Stimulated activated CD4-positive, alpha-beta T cell treated with anti-CD3 and anti-CD28 coated beads, Interleukin-4, amount 100 ng/mL, for 24 hours (primary cell): ENCODE data around the gene ZFP3.
"Not testable (repeated sequence)": the region's sequence is repeated elsewhere in the genome, so short reads cannot be mapped to it uniquely, and the experiment has no call there.

Experiments used
- DNase-seq: peaks from one replicate; pipeline ENCODE4 v3.0.0-alpha.2; 2020

The ZFP3 gene

DNA sequence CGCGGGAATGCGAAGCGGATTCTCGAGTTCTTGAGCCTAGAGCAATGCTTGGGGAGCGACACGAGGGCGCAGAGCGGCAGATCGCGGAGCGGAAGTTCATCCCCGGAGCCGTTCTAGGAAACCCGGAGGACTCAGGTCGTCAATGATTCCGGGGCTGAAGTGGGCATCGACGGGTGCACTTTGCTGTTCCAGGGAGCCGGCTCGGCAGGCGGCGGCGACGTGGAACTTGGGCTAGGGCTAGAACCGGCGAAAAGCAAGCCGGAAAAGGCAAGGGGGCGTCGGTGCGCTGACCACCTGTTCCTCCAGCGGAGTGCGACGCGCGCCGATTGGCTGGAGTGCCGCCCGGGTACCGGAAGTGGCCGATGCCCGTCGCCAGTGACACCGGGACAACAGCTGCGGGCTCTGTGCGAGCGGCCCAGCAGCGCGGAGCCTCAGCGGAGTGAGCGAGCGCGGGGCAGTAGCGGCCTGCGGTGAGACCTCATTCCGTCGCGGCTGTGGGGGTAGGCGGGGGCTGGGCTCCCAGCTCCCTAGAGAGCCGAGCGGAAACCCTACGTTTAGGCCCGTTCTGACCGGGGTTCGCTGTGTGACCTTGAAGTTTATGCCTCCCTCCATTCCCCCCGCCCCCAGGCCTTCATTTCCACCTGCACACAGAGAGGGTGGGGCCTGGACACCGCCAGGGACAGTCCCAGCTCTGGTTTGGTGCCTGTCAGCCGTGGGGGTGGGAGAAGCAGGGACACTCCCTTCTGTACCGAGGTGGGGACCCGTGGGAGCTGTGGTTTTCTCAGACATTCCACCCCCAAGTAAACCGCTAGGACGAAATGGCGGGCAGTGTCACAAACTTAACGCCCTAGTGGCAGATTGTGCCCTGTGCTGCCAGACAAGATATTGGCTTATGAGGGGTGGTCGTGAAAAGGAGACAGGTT, at the start of gene ZFP3:
TSS of gene ZFP3 (plus strand) at position 362 of the 923 bp plus-strand sequence. CDS start 13,038 bp downstream, outside the sequence.
- DNase-seq: peak; percentile 78

DNA sequence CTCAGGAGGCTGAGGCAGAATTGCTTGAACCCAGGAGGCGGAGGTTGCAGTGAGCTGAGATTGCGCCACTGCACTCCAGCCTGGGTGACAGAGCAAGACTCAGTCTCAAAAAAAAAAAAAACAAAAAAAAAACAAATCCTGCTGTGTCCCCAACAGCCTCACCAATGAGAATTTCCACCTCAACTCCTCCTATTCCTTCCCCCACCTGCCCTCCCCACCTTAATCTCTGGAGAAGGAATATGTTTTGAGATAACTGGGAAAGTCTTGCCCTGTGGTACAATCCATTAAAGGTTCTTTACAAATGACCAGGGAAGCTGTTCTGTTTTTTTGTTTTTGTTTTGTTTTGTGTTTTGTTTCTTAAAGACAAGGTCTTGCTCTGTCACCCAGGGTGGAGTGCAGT, 48.1 kb upstream of the ZFP3 start:
- DNase-seq: not testable (repeated sequence)

DNA sequence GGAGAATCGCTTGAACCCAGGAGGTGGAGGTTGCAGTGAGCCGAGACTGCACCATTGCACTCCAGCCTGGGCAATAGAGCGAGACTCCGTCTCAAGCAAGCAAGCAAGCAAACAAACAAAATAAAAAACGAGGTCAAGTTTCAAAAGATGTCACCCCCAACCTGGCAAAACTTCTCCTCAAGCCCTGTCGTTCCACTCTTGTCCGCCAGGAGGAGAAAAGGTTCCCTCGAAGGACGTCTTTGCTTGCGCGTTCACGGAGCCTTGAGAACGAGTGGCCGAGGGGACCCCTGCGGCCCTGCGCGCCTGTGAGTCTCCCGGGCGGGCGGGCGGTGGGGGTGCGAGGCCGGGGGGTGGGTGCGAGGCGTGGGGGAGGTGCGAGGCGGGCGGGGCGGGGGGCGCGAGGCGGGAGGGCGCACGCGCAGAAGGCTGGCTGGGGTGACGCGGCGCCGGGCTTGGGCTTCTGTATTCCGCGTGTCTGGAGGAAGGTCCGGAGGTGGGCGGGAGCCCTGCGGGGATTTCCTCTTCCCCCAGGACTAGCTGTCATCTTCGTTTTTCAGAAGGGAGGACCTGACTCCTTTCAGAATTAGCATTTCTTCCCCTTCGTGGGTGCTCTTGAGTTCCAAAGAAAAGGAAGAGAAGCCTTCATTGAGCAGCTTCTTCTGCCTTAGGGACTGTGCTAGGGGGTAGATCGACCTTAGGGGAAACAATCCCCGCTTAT, 46.7 kb upstream of the ZFP3 start:
- peak; percentile 87 for DNase-seq

DNA sequence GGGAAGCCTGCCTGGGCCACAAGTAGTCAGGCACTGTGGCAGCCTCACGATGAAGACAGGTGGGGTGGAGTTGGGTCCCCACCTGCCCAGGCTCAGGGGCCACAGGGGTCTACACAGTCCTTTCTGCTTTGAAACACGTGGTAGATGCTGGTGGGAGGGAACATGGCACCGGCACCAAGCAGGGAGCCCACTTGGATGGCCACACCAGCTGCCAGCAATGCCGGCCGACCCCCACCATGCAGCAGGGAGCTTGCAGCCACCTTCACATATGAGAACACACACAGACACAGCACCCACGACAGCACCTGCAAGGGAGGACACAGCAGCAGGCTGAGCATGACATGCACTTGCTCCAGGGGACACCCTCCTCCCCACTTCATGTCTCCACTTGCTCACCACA, 45.4 kb upstream of the ZFP3 start:
- DNase-seq: no peak

DNA sequence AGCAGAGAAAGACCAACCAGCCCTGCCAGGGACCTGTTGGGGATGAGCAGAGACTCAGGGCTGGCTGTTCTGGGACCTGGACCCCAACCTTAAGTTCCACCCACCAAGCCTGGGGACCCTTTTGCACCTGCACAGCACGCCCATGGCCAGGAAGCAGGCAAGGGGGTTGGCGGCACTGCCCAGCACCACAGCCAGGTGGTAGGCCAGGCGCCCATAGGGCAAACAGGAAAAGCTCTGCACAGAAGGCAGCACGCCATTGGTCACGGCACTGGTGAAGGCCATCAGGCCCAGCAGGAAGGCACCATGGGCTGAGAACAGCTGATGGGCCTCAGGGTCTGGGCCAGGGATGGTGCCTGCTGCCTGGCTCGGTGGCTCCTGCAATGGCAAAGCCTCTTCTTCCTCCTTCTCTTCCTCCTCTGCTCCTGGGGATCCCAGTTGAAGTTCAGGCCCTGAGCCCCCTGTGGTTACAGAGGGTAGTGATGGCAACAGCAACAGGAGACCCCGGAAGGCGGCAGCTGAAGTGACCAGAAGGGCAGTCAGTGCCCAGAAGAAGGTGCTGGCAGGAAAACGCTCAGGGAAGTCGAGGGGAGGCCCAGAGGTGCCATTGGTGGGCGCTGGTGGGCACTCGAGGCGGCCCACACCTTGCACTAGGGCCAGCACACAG, 44.8 kb upstream of the ZFP3 start:
- no peak for DNase-seq

DNA sequence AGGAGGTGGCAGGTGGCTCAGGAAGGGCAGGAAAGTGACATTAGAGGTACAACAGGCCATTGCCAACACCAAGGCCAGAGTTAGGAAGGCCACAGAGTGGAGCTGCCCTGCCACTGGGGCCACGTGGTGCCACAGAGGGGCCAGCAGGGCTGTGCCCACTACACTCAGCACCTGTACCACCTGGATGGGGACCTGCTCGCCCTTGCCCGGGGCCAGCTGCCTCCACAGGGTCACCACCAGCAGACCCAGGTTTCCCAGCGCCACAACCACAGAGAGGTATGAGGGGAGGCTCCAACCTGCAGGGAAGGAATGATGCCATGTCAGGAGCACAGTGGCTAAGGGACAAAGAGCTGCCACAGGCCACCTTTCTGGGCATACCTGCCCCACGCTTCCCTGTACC, 44.2 kb upstream of the ZFP3 start:
- DNase-seq: no peak

DNA sequence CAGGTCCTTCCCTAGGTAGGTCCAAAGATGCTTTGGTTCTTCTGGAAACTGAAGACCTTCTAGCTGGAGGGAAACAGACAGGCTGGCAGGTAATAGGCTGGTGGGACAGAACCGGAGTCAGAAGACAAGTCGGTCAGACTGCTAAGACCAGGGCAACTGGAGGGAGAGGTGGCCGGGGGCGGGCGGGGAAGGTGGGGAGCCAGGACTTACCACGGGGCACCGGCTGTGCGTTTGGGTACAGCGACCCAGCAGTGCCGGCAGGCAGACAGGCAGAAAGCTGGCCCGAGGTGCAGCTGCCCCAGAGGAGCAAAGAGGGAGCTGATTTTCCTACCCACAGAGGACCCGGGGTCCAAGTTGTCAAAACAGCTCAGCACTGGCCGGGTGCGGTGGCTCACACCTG, 43.6 kb upstream of the ZFP3 start:
- no peak for DNase-seq

DNA sequence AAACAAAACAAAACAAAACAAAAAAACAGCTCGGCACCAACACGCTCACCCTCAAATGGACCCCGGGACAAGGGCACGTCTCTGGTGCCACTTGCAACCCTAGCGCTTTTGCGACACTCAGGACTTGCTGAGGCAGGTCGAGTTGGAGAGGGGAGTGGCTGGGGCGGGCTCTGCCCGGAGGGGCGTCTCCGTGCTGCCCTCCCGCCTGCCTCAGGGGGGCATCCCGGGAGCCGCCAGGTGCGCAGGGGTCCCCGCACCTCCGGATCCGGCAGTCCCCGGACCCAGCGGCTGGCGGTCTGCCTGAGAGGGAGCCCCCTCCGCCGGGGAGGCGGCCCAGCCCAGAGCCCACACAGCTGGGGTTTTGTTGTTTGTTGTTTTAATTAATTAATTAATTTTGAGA, 43.0 kb upstream of the ZFP3 start, which contains the start of gene SLC52A1:
TSS of gene SLC52A1 (minus strand) at position 112 of the 400 bp plus-strand sequence. CDS start 820 bp downstream, outside the sequence.
- no peak for DNase-seq

DNA sequence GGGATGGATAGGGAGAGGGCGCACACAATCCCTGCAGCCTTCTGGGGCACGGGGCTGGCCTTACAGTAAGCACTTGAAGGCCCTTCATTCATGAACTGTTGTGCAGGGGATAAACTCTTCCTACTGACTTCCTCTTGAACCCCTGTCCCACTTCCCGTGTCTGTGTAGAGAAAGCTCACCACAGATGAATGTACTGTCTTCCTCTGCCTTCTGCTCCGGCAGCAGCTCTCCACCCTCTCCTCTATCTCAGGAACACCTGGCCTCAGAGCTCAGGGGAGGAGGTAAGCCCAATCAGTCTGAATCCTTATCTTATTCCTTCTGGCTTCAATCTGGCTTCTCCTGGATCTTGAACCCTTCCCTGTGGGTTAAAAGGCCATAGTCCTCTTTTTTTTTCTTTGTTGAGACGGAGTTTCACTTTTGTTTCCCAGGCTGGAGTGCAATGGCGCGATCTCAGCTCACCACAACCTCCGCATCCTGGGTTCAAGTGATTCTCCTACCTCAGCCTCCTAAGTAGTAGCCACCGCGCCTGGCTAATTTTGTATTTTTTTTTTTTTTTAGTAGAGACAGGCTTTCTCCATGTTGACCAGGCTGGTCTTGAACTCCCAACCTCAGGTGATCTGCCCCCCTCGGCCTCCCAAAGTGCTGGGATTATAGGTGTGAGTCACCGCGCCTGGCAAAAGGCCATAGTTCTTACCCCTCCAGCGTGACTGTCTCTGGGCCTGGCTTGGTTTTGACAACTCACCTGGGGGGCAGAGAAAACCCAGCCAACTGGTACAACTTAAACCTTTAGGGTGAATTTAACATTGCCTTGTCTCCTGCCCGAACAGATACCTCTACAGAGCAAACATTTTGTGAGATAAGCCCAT, 35.9 kb upstream of the ZFP3 start:
- no peak for DNase-seq

DNA sequence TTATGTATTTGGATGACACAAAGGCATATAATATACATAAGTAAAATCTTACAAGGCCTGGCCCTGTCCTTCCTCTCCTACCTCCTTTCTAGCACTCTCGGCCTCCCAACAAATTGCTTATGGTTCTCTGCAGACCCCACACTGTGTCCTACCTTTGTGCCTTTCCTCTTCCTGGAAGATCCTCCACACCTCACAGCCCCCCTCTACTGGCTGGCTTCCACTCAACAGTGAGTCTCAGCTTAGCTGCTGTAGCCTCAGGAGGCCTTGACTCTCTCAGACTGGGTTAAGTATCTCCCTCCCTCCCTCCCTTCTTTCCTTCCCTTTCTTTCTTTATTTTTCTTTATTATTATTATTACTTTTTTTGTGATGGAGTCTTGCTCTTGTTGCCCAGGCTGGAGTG, 34.7 kb upstream of the ZFP3 start:
- no peak for DNase-seq

DNA sequence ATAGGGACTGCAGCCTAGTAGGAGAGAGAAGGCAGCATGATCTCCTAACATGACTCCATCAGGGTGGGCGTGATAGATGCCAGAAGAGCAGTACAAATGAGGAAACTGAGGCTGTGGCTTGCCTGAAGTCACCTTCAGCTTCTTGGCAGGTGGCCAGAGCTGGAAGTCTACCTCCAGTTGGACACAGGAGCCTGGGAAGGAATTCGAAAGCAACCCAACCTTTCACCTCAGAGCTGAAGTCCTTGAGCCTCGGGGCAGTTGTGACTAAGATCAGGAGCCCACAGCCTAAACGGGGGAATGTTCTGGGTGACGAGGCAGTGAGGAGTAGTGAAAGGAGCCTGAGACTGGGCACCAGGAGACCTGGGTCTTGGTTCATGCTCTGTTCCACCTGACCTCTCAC, 33.6 kb upstream of the ZFP3 start:
- DNase-seq: no peak

DNA sequence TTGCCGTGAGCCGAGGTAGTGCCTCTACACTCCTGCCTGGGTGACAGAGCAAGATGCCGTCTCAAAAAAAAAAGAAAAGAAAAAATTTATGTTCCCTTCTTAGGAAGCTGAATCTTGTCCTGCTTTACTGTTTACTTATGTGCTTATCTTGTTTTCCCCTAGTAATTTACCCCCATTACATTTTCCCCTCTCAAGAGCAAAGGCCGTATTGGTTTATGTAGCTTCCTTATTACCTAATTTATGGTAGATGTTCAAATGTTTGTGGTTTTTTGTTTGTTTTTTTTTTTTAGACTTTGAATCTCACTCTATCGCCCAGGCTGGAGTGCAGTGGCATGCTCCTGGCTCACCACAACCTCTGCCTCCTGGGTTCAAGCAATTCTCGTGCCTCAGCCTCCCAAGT, 32.8 kb upstream of the ZFP3 start:
- no peak for DNase-seq

DNA sequence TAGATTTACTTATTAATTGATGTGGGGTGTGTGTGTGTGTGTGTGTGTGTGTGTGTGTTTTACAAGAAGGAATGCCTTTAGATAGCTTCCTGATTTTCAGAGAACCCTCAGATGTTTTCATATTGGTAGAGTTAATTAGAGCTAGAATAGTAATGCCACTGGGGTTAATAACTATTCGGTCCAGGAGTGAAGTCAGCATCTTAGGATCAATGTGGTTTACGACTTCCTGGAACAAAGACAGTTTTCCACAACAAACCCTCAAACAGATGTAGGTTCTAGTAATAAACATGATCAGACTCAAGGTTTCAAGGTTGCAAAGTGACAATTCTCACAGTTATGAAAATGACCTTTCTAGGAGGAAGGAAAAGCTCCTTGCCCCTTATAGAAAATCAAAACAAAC, 30.8 kb upstream of the ZFP3 start:
- DNase-seq: no peak

DNA sequence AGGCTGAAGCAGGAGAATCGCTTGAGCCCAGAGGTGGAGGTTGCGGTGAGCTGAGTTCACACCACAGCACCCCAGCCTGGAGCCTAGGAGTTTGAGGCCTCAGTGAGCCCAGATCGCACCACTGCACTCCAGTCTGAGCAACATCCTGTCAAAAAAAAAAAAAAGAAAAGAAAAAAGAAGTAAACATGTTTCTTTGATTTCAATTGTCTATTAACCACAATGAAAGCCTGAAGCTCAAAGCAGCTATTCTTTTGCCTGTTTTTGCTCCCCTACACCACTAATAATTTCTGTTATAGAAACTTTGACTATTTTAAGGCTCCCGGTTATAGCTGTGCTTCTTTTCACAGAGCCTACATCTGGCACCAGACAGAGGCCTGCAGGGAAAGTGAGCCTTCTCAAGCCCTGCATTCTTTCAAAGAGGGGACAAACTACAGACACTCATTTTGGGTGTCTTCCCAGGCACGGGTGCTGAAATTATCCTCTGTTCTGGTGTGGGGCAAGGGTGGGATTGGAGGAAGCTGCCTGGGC, 28.9 kb upstream of the ZFP3 start:
- DNase-seq: peak; percentile 45

DNA sequence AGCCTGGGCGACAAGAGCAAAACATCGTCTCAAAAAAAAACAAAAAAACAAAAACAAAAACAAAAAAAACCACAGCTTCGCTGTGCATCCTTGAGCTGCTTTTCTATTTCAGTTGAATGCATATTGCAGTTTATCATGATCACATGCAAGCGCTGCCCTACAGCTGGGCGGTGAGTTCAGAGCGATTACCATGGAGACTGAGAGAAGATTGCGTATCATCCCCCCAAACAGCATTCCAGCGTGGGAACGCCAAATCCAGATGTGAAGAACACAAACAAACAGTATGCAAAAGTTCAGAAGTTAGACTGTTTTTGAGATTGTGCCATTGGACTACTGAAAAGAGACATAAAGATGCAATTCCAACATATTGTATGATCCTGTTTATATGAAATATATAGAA, 28.0 kb upstream of the ZFP3 start:
- DNase-seq: no peak

DNA sequence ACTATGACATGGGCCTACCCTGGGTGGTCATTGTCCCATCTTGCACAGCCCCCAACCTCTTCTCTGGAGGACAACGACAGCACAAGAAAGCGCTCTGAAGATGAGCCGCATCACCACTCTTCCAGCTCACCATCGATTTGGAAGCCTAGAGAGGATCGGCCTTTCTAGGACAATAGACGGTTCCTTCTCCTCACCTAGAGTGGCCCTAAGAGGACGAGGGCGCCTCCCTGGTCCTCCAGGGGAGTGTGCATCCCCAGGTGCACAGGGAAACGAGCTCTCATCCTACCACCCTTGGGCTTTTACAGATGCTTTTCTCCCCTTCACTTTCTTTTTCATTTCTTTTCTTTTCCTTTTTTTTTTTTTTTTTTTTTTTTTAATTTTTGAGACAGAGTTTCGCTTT, 22.7 kb upstream of the ZFP3 start:
- DNase-seq: no peak

DNA sequence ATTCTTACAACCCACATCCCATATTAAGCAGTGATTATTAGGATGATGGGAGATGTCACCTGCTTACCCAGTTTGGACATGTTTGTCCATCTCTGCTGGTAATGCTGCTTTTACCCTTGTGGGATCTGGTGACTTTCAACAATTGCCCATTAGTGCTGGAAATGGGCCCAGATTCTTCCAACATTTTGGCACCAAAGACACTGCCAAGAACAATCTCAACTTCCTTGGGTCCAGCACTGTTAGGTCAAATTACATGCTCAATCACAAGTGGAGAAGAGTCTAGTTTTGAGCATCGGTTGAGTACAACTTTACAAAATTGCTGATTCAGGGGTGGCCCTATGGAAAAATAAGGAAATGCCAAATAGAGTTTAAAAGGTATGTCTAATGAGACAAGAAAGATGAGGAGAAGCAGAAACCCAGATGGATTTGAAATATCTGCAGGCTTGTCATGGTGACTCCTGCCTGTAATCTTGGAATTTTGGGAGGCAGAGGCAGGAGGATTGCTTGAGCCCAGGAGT, 13.0 kb upstream of the ZFP3 start:
- no peak for DNase-seq

DNA sequence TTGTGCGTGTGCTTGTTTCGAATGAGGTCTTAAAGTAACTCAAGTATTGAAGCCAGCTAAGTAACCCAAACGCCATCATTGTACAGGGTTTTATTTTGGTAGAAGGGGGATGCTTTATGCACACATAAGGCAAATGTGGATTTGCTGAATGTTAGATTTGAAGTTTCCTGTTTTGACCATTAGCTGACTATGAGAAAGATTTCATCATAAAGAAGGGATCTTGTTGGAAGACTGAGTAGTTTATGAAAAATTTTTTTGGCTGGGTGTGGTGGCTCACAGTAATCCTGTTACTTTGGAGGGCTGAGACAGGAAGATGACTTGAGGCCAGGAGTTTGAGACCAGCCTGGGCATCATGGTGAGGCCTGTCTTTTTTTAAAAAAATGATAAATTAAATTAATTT, 10.0 kb upstream of the ZFP3 start:
- DNase-seq: no peak

DNA sequence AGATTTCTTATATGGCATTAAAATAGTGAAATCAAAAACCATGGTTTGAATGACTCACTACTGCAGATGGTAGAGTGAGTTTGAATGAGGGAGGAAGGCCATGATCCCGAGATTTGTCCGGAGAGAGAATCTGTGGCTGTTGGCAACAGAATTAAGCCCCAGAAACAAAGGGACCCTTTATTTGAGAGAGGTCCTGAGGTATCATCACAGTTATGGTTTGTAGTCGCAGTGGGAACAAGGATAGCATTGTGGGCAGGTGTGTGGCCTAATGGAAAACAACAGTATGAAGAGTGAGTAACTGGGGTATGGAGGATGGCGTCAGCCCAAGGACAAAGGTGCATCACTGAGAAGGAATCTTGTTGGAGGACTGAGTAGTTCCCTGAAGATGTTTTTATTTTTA, 8.5 kb upstream of the ZFP3 start:
- no peak for DNase-seq

DNA sequence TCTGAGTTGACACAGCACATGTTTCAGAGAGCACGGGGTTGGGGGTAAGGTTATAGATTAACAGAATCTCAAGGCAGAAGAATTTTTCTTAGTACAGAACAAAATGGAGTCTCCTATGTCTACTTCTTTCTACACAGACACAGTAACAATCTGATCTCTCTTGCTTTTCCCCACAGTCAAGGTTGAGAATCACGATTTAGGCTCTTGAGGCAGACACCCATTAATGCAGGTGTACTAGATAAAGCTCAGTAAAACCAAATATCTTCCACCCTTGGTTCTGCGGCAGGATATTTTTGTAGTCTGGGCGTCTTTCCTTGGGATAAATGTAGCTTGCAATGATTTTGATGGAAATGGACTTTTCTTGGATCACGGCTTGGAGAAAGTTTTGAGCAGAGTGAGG, 2.8 kb upstream of the ZFP3 start:
- DNase-seq: not testable (repeated sequence)

DNA sequence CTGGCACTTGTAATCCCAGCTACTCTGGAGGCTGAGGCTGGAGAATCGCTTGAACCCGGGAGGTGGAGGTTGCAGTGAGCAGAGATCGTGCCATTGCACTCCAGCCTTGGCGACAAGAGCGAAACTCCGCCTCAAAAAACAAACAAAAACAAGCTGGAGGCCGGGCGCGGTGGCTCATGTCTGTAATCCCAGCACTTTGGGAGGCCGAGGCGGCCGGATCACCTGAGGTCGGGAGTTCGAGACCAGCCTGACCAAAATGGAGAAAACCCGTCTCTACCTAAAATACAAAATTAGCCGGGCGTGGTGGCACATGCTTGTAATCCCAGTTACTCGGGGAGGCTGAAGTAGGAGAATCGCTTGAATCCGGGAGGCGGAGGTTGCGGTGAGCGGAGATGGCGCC, 992 bp upstream of the ZFP3 start:
- not testable (repeated sequence) for DNase-seq

DNA sequence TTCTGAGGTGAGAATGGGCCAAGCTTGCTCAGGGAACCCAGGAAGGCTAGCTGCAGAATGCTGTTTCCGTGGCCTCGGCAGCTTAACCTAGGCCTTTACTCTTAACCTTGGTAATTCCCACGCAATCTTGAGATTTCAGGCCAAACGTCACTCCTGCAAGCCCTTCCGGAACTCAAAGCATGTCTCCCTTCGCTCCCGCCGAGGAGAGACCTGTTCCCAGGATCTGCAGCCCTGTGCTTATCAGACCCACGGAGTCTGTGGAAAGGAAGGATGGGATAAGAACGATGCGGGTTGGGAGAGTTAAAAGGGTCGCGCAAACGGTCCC, 524 bp upstream of the ZFP3 start:
- DNase-seq: no peak
